ENCODE data around the gene CLCC1.

The CLCC1 gene

GRCh38 chr1:108955881-108956280 is 7.4 kb downstream of the CLCC1 start:
- TF ChIP-seq ZFP30 (CRISPR knock-in tag; IDR thresholded peaks at IDR 0.05) (no peak), ZNF8 (CRISPR knock-in tag; IDR thresholded peaks at IDR 0.05) (no peak), ARNTL (CRISPR knock-in tag; IDR thresholded peaks at IDR 0.05; ENCODE audit: borderline replicate concordance, low read depth) (no peak), OSR1 (CRISPR knock-in tag; IDR thresholded peaks at IDR 0.05) (no peak), GLIS3 (CRISPR knock-in tag; IDR thresholded peaks at IDR 0.05) (no peak), TSHZ2 (CRISPR knock-in tag; IDR thresholded peaks at IDR 0.05) (no peak), SNAI2 (CRISPR knock-in tag; IDR thresholded peaks at IDR 0.05) (no peak), CSDC2 (CRISPR knock-in tag; IDR thresholded peaks at IDR 0.05) (no peak), BACH2 (CRISPR knock-in tag; IDR thresholded peaks at IDR 0.05; ENCODE audit: borderline replicate concordance) (no peak), TOX (CRISPR knock-in tag; IDR thresholded peaks at IDR 0.05; ENCODE audit: borderline replicate concordance) (no peak), RARB (CRISPR knock-in tag; IDR thresholded peaks at IDR 0.05) (no peak), ISL1 (CRISPR knock-in tag; IDR thresholded peaks at IDR 0.05) (no peak), ZC3H10 (CRISPR knock-in tag; IDR thresholded peaks at IDR 0.05) (no peak), TCF4 (CRISPR knock-in tag; IDR thresholded peaks at IDR 0.05; ENCODE audit: borderline replicate concordance) (no peak), ZNF565 (CRISPR knock-in tag; conservative IDR thresholded peaks at IDR 0.05; ENCODE audit: low read depth) (no peak), POU6F1 (CRISPR knock-in tag; IDR thresholded peaks at IDR 0.05; ENCODE audit: borderline replicate concordance, low read depth) (no peak)
- no peak for ATAC-seq

- ATAC-seq: no peak
- TF ChIP-seq TOX (CRISPR knock-in tag; IDR thresholded peaks at IDR 0.05; ENCODE audit: borderline replicate concordance) (no peak), SNAI2 (CRISPR knock-in tag; IDR thresholded peaks at IDR 0.05) (no peak), ZNF70 (CRISPR knock-in tag; IDR thresholded peaks at IDR 0.05) (no peak), CREB5 (CRISPR knock-in tag; IDR thresholded peaks at IDR 0.05; ENCODE audit: low read depth) (no peak)
These were observed 8.2 kb downstream of the CLCC1 start for GRCh38 chr1:108955111-108955510.

- no peak for ATAC-seq
- TF ChIP-seq PATZ1 (CRISPR knock-in tag; IDR thresholded peaks at IDR 0.05; ENCODE audit: borderline replicate concordance): no peak
- TF ChIP-seq PPARA (CRISPR knock-in tag; IDR thresholded peaks at IDR 0.05; ENCODE audit: borderline replicate concordance): no peak
- no peak for TF ChIP-seq CSRNP3 (CRISPR knock-in tag; IDR thresholded peaks at IDR 0.05)
- TF ChIP-seq OSR1 (CRISPR knock-in tag; IDR thresholded peaks at IDR 0.05): no peak
- TF ChIP-seq CSDC2 (CRISPR knock-in tag; IDR thresholded peaks at IDR 0.05): no peak
- no peak for TF ChIP-seq GLIS3 (CRISPR knock-in tag; IDR thresholded peaks at IDR 0.05)
- no peak for TF ChIP-seq ZNF565 (CRISPR knock-in tag; conservative IDR thresholded peaks at IDR 0.05; ENCODE audit: low read depth)
- no peak for TF ChIP-seq ZFP3 (CRISPR knock-in tag; IDR thresholded peaks at IDR 0.05)
- TF ChIP-seq CREB5 (CRISPR knock-in tag; IDR thresholded peaks at IDR 0.05; ENCODE audit: low read depth): no peak
These were observed 9.8 kb downstream of the CLCC1 start for GRCh38 chr1:108953452-108953851.
